ENCODE results near the gene VSTM4.
A peak's percentile ranks its signal among the peaks of the same experiment; 100 is the strongest.

VSTM4 gene, protein sequence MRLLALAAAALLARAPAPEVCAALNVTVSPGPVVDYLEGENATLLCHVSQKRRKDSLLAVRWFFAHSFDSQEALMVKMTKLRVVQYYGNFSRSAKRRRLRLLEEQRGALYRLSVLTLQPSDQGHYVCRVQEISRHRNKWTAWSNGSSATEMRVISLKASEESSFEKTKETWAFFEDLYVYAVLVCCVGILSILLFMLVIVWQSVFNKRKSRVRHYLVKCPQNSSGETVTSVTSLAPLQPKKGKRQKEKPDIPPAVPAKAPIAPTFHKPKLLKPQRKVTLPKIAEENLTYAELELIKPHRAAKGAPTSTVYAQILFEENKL

DNA sequence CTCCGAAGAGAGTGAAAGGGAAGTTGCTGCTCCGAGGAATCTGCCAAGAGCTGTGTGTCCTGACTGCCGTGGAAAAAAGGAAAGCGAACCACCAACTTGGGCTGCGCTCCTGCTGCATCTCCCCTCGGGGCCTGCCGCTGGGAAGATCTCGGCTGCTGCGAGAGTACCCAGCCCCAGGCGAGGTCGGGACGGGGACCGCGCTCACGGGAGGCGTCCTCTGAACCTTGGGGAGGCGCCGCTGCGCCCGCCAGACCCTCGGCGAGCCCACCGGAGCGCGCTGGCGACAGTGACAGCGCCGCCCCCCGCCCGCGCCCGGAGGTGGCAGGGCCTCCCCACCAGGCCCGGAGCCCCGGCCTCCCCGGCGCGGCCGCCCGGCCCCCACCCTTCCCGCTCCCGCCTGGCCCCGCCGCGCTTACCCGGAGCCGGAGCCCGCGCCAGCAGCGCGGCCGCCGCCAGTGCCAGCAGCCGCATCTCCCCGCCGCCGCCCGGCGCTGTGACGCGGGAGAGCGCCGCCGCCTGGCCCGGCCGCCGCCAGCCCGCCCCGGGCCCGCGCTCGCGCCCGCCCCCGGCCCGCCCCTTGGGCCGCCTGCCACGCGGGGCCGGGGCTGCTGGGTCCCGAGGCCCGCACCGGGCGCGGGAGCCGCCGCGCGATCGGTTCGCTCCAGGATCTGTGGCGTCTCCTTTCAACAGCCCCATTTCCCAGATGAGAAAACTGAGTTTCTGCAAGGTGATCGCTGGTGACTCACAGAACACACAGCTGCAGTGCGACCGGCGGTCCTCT lies at the start of gene VSTM4:
VSTM4 (minus strand) TSS at position 508 of the 781 bp plus-strand sequence; CDS start at position 471, 37 bp downstream.
- peak within 1 kb of the TSS; percentile 26 for H3K4me3 Mint-ChIP-seq
- no peak within 1 kb of the TSS for H3K27ac Mint-ChIP-seq
- H3K4me1 Mint-ChIP-seq = peaks cover 7% of the 10 kb centered on the region

DNA sequence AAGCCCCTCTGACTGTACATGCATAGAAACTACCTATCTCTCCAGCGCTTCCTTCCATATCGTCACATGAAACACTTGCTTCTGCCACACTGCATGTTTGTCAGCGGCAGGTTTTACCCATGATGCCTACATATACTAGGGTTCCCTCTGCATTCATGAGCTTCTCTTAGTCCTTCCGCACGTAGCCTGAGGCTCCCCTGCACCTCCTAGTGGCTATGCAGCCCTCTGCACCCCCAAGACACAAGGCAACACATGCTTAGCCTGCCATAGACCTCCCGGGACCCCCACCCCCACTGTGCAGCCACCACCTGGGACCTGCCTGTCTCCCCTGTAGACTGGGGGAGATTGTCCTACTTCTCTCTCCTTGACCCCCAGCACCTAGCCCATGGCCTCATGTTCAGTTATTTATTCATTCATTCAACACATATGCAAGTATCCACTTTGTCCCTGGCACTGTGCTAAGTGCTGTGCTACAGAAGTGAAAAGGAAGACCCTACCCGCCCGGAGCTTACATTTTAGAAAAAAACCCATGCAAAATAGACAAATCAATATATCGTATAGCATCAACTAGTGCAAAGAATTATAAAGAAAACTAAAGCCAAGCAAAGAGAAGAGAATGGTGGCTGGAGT lies 49.4 kb upstream of the VSTM4 start:
- no peaks in the 10 kb centered on the region for H3K27me3 Mint-ChIP-seq
- H3K36me3 Mint-ChIP-seq = no peaks in the 10 kb centered on the region
- no peaks in the 10 kb centered on the region for H3K9me3 Mint-ChIP-seq
- no peak overlapping the region for H3K4me3 Mint-ChIP-seq
- peaks cover 9% of the 10 kb centered on the region for H3K4me1 Mint-ChIP-seq
- H3K27ac Mint-ChIP-seq = no peak overlapping the region

More for the DNA sequence above, at the start of gene VSTM4:
- Mint-ChIP-seq H3K27me3 (peaks cover 22% of the 10 kb centered on the region), H3K9me3 (no peaks in the 10 kb centered on the region), H3K36me3 (no peaks in the 10 kb centered on the region)

DNA sequence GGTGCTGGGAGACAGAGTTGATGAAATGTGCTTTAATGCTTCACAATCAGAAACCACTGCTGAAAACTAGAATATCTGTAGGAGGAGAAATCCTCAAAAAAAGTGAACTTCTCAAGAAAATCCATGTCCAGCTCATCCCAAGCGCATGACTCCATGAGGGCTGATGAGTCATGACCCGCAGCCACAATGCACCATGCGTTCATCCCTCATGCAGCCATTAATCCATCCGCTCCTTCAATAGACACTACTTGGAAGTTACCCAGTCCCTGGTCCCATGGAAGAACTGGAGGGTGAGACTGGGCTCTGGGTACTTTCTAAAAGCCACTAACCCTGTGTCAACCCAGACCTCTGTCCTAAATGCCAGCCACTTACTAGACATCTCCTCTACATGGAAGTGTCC lies 48.4 kb upstream of the VSTM4 start:
- no peak overlapping the region for H3K4me3 Mint-ChIP-seq
- H3K27me3 Mint-ChIP-seq = peaks cover 1% of the 10 kb centered on the region
- H3K9me3 Mint-ChIP-seq = no peaks in the 10 kb centered on the region
- no peak overlapping the region for H3K27ac Mint-ChIP-seq
- no peaks in the 10 kb centered on the region for H3K36me3 Mint-ChIP-seq
- H3K4me1 Mint-ChIP-seq = peaks cover 9% of the 10 kb centered on the region

DNA sequence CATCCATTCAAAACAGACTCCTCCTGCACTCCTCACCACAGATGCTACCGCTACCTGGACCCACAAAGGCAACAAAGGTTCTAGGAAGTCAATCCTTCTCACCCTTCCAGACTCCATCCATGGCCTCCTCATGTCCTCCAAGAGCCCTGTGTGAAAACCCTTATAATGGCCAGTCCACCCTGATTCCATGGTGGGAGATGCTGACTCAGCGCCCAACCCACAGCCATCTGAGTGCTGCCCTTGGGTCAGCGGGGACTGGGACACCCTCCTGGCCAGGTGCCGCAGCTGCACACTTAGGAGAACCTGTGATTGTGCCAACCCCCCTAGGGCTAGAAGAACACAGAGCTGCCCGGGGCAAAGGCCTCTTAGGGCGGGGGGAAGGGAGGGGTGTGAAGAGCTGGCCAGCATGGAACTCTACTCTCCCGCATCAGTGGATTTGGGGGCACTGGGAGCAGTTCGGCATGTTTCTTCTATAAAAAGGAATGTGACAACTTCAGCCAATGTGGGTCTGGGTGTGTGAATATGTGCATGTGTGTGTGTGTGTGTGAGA lies 47.5 kb upstream of the VSTM4 start:
- peaks cover 9% of the 10 kb centered on the region for H3K4me1 Mint-ChIP-seq
- H3K4me3 Mint-ChIP-seq = no peak overlapping the region
- no peaks in the 10 kb centered on the region for H3K36me3 Mint-ChIP-seq
- no peak overlapping the region for H3K27ac Mint-ChIP-seq
- H3K27me3 Mint-ChIP-seq = peaks cover 1% of the 10 kb centered on the region
- no peaks in the 10 kb centered on the region for H3K9me3 Mint-ChIP-seq

DNA sequence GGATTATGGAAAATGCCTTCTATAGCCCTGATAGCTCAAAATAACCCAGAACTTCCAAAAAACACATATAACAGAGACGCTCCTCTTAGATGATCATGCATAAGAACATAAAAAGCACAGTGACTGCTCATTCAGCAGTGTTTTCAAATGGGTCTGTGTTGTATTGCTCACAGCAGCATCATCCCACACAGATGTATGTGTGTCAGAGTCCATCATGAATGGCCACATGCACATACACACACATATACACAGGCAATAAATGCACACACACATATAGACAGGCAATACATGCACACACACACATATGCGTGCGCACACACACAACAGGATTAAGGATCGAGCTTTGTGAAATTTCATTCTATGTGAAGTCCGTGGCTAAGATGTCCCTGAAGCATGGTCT lies 46.7 kb upstream of the VSTM4 start:
- Mint-ChIP-seq H3K4me3 (no peak overlapping the region), H3K27me3 (peaks cover 4% of the 10 kb centered on the region), H3K9me3 (no peaks in the 10 kb centered on the region), H3K36me3 (no peaks in the 10 kb centered on the region), H3K4me1 (peaks cover 9% of the 10 kb centered on the region), H3K27ac (no peak overlapping the region)

DNA sequence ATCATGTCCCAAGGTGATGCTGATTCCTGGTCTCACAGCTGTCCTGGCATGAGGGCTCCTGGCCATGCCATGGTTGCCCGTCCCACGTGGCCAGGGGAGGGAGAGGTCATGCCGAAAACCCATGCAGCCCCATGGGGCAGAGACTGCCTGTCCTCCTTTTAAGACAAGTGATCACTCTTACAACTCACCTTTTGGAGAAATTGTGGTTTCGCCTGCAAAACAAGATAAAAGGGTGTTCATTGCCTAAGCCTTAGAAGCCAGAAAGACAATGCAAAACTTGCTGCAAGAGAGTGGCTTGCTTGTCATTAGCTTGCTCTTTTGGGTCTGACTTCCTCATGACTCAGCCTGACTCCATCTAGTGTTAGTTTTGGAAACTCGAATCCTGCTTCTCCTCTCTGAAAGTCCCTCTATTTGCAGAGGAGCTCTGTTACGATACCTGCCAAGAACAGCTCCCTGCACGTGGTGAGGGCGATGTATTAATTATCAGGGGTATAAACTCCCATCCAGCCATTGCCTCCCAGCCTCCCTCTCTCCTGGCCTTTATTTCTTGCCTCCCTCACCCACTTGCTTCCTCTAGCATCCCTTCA lies 46.2 kb upstream of the VSTM4 start:
- no peak overlapping the region for H3K4me3 Mint-ChIP-seq
- peaks cover 9% of the 10 kb centered on the region for H3K4me1 Mint-ChIP-seq
- peaks cover 4% of the 10 kb centered on the region for H3K27me3 Mint-ChIP-seq
- no peaks in the 10 kb centered on the region for H3K36me3 Mint-ChIP-seq
- no peaks in the 10 kb centered on the region for H3K9me3 Mint-ChIP-seq
- no peak overlapping the region for H3K27ac Mint-ChIP-seq

DNA sequence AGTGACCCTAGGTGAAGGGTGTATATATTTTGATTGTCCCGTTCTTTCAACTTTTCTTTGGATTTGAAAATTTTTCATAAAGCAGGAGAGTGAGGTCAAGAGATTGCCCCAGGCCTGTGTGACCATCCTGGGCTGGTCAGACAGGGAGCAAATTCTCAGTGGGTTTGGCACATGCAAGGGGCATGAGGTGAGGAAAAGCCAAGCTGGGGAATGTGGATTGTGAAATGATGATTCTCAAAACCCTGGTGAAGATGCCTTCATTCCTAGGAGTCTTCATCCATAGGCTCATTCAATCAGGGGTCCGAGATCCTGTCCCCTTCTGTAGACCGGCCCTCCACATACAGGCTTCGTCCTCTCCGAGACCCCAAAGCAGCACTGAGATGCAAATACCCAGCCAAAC lies 45.5 kb upstream of the VSTM4 start:
- H3K36me3 Mint-ChIP-seq = no peaks in the 10 kb centered on the region
- H3K9me3 Mint-ChIP-seq = no peaks in the 10 kb centered on the region
- no peak overlapping the region for H3K27ac Mint-ChIP-seq
- no peak overlapping the region for H3K4me3 Mint-ChIP-seq
- peaks cover 9% of the 10 kb centered on the region for H3K4me1 Mint-ChIP-seq
- H3K27me3 Mint-ChIP-seq = peaks cover 4% of the 10 kb centered on the region

DNA sequence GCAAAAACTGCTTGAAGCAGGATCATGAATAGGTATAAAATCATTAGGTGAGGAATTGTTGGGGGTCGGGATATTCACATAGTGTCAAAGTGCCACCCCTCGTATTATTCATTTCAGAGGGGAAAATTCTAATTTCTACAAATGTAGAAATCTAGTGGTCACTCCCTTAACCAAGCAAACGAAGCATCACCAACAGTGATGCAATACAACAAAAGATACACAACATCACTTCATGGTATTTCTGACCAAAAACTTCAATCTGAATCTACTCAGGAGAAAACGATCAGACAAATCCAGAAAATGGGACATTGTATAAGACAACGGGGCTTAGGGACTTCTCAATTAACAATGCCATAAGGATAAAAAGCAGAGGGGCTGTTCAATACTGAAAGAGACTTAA lies 44.8 kb upstream of the VSTM4 start:
- H3K4me3 Mint-ChIP-seq = no peak overlapping the region
- no peaks in the 10 kb centered on the region for H3K9me3 Mint-ChIP-seq
- peaks cover 4% of the 10 kb centered on the region for H3K27me3 Mint-ChIP-seq
- peaks cover 9% of the 10 kb centered on the region for H3K4me1 Mint-ChIP-seq
- no peak overlapping the region for H3K27ac Mint-ChIP-seq
- H3K36me3 Mint-ChIP-seq = no peaks in the 10 kb centered on the region

DNA sequence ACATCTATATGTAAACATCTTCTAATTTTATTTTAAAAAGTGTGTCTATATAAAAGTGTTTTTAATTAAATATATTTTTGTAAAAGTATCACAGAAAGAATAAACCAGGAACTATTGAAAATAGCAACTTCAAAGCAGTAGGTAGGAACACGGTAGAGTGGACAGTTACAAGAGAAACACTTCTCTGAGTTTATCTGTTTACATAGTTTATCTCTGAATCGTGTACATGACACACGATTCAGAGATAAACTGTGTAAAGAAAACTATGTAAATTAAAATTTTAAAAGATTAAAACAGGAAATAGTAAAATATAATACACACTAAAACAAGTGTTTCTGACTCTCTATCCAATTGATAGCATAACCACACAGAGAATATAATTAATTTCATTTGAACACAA lies 43.6 kb upstream of the VSTM4 start:
- H3K27me3 Mint-ChIP-seq = peaks cover 4% of the 10 kb centered on the region
- H3K4me3 Mint-ChIP-seq = no peak overlapping the region
- H3K27ac Mint-ChIP-seq = no peak overlapping the region
- no peaks in the 10 kb centered on the region for H3K9me3 Mint-ChIP-seq
- H3K4me1 Mint-ChIP-seq = no peaks in the 10 kb centered on the region
- no peaks in the 10 kb centered on the region for H3K36me3 Mint-ChIP-seq

DNA sequence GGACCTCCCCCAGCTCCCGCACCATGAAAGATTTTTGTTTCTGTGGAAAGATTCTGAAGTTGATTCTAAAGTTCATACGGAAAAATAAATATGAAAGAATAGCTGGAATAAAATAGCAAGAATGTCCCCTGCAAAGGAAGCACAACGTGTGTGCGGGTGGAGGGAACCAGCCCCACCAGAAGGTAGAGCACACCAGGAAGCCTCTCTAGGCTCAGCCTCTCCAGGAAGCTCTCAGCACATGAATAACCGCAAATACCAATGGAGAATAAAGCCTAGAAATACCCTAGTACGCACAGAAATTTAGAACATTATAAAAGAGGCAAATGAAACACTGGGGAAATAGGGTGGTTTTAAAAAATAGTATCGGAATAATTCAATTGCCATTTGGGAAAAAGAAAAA lies 43.1 kb upstream of the VSTM4 start:
- H3K4me1 Mint-ChIP-seq = no peaks in the 10 kb centered on the region
- no peak overlapping the region for H3K4me3 Mint-ChIP-seq
- H3K36me3 Mint-ChIP-seq = no peaks in the 10 kb centered on the region
- no peaks in the 10 kb centered on the region for H3K9me3 Mint-ChIP-seq
- H3K27ac Mint-ChIP-seq = no peak overlapping the region
- peaks cover 5% of the 10 kb centered on the region for H3K27me3 Mint-ChIP-seq

DNA sequence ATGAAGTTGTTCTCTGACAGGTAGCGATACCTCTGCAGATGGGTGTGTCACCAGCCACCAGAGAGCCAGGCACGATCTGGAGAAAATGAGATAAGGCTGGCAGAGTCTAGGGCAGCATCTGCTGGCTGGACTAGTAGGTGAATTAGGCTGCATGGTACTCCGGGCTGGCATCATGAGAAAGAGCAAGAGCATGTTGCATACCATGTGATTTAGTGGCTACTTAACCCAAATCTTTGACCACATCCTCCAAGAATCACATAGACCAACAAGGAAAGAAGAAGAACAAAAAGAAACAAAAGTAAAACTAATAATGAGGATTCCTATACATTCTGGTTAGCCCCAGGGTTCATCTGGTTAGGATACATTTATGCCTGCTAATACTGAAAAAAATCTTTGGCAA lies 41.9 kb upstream of the VSTM4 start:
- Mint-ChIP-seq H3K27me3 (peaks cover 7% of the 10 kb centered on the region), H3K36me3 (no peaks in the 10 kb centered on the region), H3K4me3 (no peak overlapping the region), H3K27ac (no peak overlapping the region), H3K9me3 (no peaks in the 10 kb centered on the region), H3K4me1 (no peaks in the 10 kb centered on the region)

DNA sequence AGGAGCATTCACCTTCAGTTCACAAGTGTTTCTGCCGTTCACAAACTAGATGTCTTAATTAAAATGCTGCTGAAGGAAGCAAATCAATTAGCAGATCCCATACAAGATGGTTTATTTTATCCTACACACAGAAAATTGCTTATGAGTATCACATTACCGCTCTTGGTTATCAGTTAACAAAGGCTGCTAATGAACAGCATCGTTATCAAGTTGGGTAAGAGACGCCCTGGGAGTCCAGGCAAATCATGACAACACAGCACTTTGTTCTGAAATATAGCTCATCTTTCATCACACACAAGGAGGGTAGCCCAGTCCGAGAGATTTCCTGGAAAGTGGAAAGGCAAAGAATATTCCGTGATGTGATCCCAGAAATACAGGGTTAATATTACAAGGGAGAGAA lies 39.3 kb upstream of the VSTM4 start:
- Mint-ChIP-seq H3K27me3 (peaks cover 7% of the 10 kb centered on the region), H3K27ac (no peak overlapping the region), H3K4me1 (no peaks in the 10 kb centered on the region), H3K9me3 (no peaks in the 10 kb centered on the region), H3K4me3 (no peak overlapping the region), H3K36me3 (no peaks in the 10 kb centered on the region)

DNA sequence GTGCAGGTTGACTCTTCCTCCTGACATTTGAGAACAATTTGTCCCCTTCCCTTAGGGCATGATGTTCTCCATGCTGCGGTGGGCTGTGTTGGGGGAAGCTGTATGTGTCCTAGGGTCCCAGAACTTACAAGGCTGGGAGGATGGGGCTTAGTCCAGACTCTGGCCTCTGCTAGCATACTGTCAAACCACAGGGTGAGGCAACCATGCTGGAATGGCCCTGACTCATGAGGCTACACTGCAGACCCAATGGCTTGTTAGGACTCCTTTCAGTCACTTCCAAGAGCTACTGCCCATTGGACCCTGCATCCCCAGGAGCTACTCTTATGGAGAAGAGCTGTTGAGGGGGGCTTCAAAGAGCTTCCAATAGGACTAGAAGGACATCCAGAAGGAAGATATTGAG lies 38.6 kb upstream of the VSTM4 start:
- Mint-ChIP-seq H3K4me1 (no peaks in the 10 kb centered on the region), H3K9me3 (no peaks in the 10 kb centered on the region), H3K27ac (no peak overlapping the region), H3K36me3 (no peaks in the 10 kb centered on the region), H3K4me3 (no peak overlapping the region), H3K27me3 (peaks cover 6% of the 10 kb centered on the region)

DNA sequence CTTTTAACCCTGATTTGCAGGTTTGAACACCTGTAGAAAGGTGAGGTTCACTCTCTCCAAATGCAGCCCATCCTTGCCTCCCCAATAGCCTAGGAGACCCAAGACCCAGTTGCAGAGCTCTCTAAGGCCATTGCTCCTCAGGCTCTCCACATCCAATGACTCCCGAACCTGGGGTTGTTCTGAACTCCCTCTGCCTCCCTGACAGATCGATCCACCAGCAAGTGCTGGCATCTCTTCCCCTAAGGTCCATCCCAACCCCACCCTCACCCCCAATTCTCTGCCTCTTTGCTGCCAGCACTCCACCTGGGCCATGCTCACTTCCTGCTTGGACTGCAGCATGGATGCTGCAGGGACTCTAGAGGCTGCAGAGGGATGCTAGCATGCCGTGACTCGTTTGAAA lies 37.8 kb upstream of the VSTM4 start:
- Mint-ChIP-seq H3K27me3 (peaks cover 6% of the 10 kb centered on the region), H3K4me1 (no peaks in the 10 kb centered on the region), H3K9me3 (no peaks in the 10 kb centered on the region), H3K27ac (no peak overlapping the region), H3K36me3 (no peaks in the 10 kb centered on the region), H3K4me3 (no peak overlapping the region)

DNA sequence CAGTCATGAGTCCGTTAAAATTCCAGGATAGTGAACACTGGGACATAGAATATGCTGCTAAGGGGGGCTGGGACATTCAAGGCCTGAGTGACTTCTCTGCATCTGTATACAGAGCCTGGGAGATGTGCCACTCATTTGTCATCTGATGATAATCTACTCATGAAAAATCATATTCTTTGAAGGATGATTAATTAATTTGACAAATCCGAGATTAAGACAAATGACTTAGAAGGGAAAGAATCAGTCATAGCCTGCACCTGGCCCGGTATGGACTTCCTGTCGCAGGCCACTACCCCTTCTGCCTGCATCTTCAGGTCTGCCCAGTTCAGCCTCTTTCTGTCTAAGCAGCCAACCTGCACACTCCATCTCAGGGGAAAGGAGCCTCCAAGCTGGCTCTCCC lies 37.3 kb upstream of the VSTM4 start:
- H3K9me3 Mint-ChIP-seq = no peaks in the 10 kb centered on the region
- no peak overlapping the region for H3K4me3 Mint-ChIP-seq
- H3K36me3 Mint-ChIP-seq = no peaks in the 10 kb centered on the region
- no peaks in the 10 kb centered on the region for H3K4me1 Mint-ChIP-seq
- peaks cover 4% of the 10 kb centered on the region for H3K27me3 Mint-ChIP-seq
- no peak overlapping the region for H3K27ac Mint-ChIP-seq

Data from activated naive CD4-positive, alpha-beta T cell treated with anti-CD3 and anti-CD28 coated beads, Interleukin-2, amount 50 U/mL, for 24 hours (primary cell).